DND-41 (cell line): ENCODE data around the gene SLC2A9.

Experiments used
- ATAC-seq: fragments of 200-7000 bp; cut with Tn5 transposase; 3 replicates; pipeline ENCODE4 v1.9.1; 2021; ENCODE audit warnings: low read depth; ENCODE audit not compliant: insufficient read depth
- DNase-seq: peaks from one replicate; pipeline ENCODE4 v3.0.0-alpha.2; 2020
- H2AFZ ChIP-seq: 2 replicates; pipeline ENCODE4 v1.6.0; 2012; ENCODE audit warnings: low read depth, low read length
- H3K27ac ChIP-seq: 2 replicates; pipeline ENCODE4 v1.5.1; 2012; ENCODE audit warnings: low read length, inconsistent platforms
- H3K27me3 ChIP-seq: fragments of 200-600 bp; sonication (generic); 2 replicates; pipeline ENCODE4 v1.6.0; 2012; ENCODE audit warnings: low read length, mild to moderate bottlenecking, inconsistent platforms; ENCODE audit not compliant: insufficient read depth, poor library complexity
- H3K36me3 ChIP-seq: 2 replicates; pipeline ENCODE4 v1.5.1; 2012; ENCODE audit warnings: low read length, inconsistent platforms; ENCODE audit not compliant: insufficient read depth
- H3K4me1 ChIP-seq: 2 replicates; pipeline ENCODE4 v1.5.1; 2012; ENCODE audit warnings: mild to moderate bottlenecking, low read length; ENCODE audit not compliant: insufficient read depth
- H3K4me2 ChIP-seq: 2 replicates; pipeline ENCODE4 v1.6.0; 2012; ENCODE audit warnings: mild to moderate bottlenecking, moderate library complexity, low read length, inconsistent platforms; ENCODE audit not compliant: insufficient read depth
- H3K4me3 ChIP-seq, 2 experiments: fragments of 200-600 bp in 1 of 2; shearing (Covaris generic) in 1 of 2; 2 replicates each; pipeline ENCODE4 v1.5.1; 2012 to 2016; ENCODE audit warnings: inconsistent platforms in 2 of 2, low read length in 2 of 2, mild to moderate bottlenecking in 2 of 2, low read depth in 1 of 2, moderate library complexity in 1 of 2
- H3K79me2 ChIP-seq: 2 replicates; pipeline ENCODE4 v1.6.0; 2012; ENCODE audit warnings: low read length, inconsistent platforms; ENCODE audit not compliant: insufficient read depth
- H3K9ac ChIP-seq: 2 replicates; pipeline ENCODE4 v1.6.0; 2012; ENCODE audit warnings: low read depth, mild to moderate bottlenecking, inconsistent platforms, low read length, moderate library complexity
- H3K9me3 ChIP-seq: 2 replicates; pipeline ENCODE4 v1.5.1; 2012; ENCODE audit warnings: low read length, moderate library complexity, mild to moderate bottlenecking, inconsistent platforms; ENCODE audit not compliant: insufficient read depth, severe bottlenecking
- H4K20me1 ChIP-seq: 2 replicates; pipeline ENCODE4 v1.6.0; 2012; ENCODE audit warnings: low read length; ENCODE audit not compliant: insufficient read depth
- EZH2 ChIP-seq: IDR thresholded peaks from 3 replicates; pipeline ENCODE4 v1.6.1; 2012; ENCODE audit warnings: borderline replicate concordance, low read depth, mild to moderate bottlenecking, moderate library complexity, low read length, inconsistent platforms; ENCODE audit not compliant: severe bottlenecking
- TF ChIP-seq, protein P1 (sequence below): IDR thresholded peaks from 2 replicates; pipeline ENCODE4 v1.5.1; 2012; ENCODE audit warnings: borderline replicate concordance, low read length, moderate library complexity, mild to moderate bottlenecking; ENCODE audit not compliant: poor library complexity, severe bottlenecking; ENCODE audit errors: extremely low read depth

The SLC2A9 gene

DNA sequence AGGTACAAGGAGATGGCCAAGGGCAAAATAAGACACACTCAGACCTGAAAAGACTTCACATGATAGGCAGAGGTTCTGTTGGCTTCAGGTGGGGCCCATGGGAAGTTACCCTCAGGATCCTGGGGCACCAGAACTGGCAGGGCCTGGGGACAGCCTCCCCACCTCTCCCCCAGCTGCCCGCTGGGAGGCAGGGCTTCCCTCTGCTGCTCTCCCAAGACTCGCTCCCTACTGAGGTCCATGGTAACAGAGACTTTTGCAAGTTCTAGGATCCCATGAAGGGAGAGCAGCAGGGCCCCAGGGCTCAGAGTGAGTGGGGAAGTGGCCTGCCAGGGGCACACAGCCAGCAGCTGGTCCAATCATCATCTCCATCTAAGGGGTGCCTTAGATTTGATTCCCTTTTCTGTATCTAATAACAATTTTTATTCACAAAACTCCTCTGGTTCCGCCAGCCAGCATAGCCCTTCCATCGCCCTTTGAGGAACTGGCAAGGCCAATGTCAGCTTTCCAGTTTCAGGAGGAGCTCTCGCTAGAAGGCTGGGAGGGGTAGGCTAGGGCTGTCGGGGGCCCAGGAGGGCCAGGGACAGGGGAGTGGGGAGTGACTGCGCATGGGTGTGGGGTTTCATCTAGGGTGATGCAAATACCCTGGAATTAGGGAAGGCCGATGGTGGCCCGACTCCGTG lies 78.2 kb downstream of the SLC2A9 start:
- TF ChIP-seq EZH2 = no peak
- TF ChIP-seq, protein P1, sequence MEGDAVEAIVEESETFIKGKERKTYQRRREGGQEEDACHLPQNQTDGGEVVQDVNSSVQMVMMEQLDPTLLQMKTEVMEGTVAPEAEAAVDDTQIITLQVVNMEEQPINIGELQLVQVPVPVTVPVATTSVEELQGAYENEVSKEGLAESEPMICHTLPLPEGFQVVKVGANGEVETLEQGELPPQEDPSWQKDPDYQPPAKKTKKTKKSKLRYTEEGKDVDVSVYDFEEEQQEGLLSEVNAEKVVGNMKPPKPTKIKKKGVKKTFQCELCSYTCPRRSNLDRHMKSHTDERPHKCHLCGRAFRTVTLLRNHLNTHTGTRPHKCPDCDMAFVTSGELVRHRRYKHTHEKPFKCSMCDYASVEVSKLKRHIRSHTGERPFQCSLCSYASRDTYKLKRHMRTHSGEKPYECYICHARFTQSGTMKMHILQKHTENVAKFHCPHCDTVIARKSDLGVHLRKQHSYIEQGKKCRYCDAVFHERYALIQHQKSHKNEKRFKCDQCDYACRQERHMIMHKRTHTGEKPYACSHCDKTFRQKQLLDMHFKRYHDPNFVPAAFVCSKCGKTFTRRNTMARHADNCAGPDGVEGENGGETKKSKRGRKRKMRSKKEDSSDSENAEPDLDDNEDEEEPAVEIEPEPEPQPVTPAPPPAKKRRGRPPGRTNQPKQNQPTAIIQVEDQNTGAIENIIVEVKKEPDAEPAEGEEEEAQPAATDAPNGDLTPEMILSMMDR = no peak
- H3K27me3 ChIP-seq = no peaks in the 10 kb centered on the region
- no peaks in the 10 kb centered on the region for H3K9me3 ChIP-seq
- H3K4me1 ChIP-seq = no peaks in the 10 kb centered on the region
- H3K79me2 ChIP-seq = no peaks in the 10 kb centered on the region
- no peak overlapping the region for H3K27ac ChIP-seq
- no peak overlapping the region for H3K4me2 ChIP-seq
- H4K20me1 ChIP-seq = no peaks in the 10 kb centered on the region
- no peak for DNase-seq
- H2AFZ ChIP-seq = no peak overlapping the region
- no peak overlapping the region for H3K4me3 ChIP-seq
- no peak for ATAC-seq
- no peaks in the 10 kb centered on the region for H3K36me3 ChIP-seq
- H3K9ac ChIP-seq = no peak overlapping the region

DNA sequence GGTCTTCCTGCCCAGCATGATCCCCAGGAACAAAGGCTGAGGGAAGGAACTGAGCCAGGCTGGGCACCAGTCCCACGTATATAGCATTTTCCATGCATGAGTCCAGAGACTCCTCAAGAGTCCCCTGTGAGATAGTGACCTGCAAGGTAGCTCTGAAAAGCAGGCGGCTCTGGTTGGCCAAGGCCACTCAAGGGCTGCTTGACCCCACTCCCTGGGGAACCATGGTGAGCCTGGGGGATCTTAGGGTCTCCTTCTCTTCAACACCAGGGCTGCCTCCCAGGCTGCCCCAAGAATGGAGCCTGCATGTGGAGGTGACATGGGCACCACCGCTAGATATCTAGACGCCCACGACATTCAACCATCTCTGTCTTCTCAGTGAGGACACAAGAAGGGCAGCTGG lies 79.2 kb downstream of the SLC2A9 start:
- no peak for DNase-seq
- Histone ChIP-seq H3K27ac (no peak overlapping the region), H3K36me3 (no peaks in the 10 kb centered on the region), H3K4me2 (no peak overlapping the region), H3K9me3 (no peaks in the 10 kb centered on the region), H3K4me3 (no peak overlapping the region), H3K27me3 (no peaks in the 10 kb centered on the region), H4K20me1 (no peaks in the 10 kb centered on the region), H3K79me2 (no peaks in the 10 kb centered on the region), H3K9ac (no peak overlapping the region), H2AFZ (no peak overlapping the region), H3K4me1 (no peaks in the 10 kb centered on the region)
- ATAC-seq = no peak
- TF ChIP-seq, protein P1 = no peak
- TF ChIP-seq EZH2 = no peak

DNA sequence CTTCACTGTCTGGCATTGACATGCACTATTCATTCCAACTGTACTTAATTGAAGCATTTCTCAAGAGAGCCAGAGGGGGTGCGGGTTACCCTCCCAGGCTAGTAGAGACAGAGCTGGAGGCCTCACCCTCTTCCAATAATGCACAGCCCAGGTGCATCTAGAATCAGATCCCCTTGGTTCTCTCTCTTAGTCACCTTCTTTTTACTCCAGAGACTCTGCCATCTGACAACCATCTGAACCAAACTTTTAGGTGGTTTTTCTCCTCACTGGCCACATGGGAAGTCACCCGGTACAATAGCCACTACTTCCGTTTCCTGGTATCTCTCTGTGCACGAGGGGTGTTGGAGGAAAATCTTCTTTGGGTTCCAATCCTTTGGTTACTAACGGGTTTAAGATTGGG lies 81.3 kb downstream of the SLC2A9 start:
- no peaks in the 10 kb centered on the region for H3K27me3 ChIP-seq
- no peaks in the 10 kb centered on the region for H4K20me1 ChIP-seq
- DNase-seq (no peak), ATAC-seq (no peak)
- H3K9me3 ChIP-seq = no peaks in the 10 kb centered on the region
- H3K27ac ChIP-seq = no peak overlapping the region
- H3K4me3 ChIP-seq = no peak overlapping the region
- no peak overlapping the region for H3K9ac ChIP-seq
- H3K4me1 ChIP-seq = no peaks in the 10 kb centered on the region
- H3K4me2 ChIP-seq = no peak overlapping the region
- H3K36me3 ChIP-seq = no peaks in the 10 kb centered on the region
- TF ChIP-seq, protein P1 = no peak
- no peak for TF ChIP-seq EZH2
- no peaks in the 10 kb centered on the region for H3K79me2 ChIP-seq
- H2AFZ ChIP-seq = no peak overlapping the region
